Measurements from ENCODE around the gene YIPF6.

- no peak for TF ChIP-seq CTCF (IDR thresholded peaks at IDR 0.05)
- TF ChIP-seq SIN3A (IDR thresholded peaks at IDR 0.05; ENCODE audit: borderline replicate concordance, low read depth, low read length) = no peak
Measured at GRCh38 chrX:68480969-68481368, 17.9 kb upstream of the YIPF6 start.
